H1 (cell line): ENCODE data around the gene STARD3.

Experiments used
- BRCA1 ChIP-seq: IDR thresholded peaks from 2 replicates; pipeline ENCODE4 v1.6.1; 2012; ENCODE audit warnings: low read depth, low read length, improper control_type of control experiment
- CEBPB ChIP-seq: IDR thresholded peaks from 2 replicates; pipeline ENCODE4 v1.6.1; 2012; ENCODE audit warnings: low read depth, low read length
- EZH2 ChIP-seq: fragments of 200-600 bp; sonication (generic); IDR thresholded peaks from 2 replicates; pipeline ENCODE4 v1.7.1; 2012; ENCODE audit warnings: low read depth, mild to moderate bottlenecking, moderate library complexity, low read length, inconsistent platforms; ENCODE audit not compliant: severe bottlenecking
- NRF1 ChIP-seq: IDR thresholded peaks from 2 replicates; pipeline ENCODE4 v1.6.1; 2011; ENCODE audit warnings: mild to moderate bottlenecking, low read depth, low read length, improper control_type of control experiment
- RBBP5 ChIP-seq: IDR thresholded peaks from 2 replicates; pipeline ENCODE4 v1.7.1; 2012; ENCODE audit warnings: low read depth, mild to moderate bottlenecking, inconsistent platforms, low read length, moderate library complexity, borderline replicate concordance
- TF ChIP-seq, protein P1 (sequence below): IDR thresholded peaks from 2 replicates; pipeline ENCODE4 v1.6.1; 2012; ENCODE audit warnings: inconsistent platforms
- TF ChIP-seq, protein P2 (sequence below), 3 experiments: IDR thresholded peaks; 1 replicate in 2 of 3; 2 replicates in 1 of 3; pipeline versions ENCODE4 v1.5.1 to v1.6.1; 2011; ENCODE audit warnings: low read length in 3 of 3, mild to moderate bottlenecking in 3 of 3, inconsistent platforms in 2 of 3, low read depth in 1 of 3, moderate library complexity in 1 of 3; ENCODE audit not compliant: insufficient read depth in 1 of 3; ENCODE audit errors: control extremely low read depth in 1 of 3

- TF ChIP-seq, protein P1, sequence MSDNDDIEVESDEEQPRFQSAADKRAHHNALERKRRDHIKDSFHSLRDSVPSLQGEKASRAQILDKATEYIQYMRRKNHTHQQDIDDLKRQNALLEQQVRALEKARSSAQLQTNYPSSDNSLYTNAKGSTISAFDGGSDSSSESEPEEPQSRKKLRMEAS: no peak
- TF ChIP-seq, protein P2, sequence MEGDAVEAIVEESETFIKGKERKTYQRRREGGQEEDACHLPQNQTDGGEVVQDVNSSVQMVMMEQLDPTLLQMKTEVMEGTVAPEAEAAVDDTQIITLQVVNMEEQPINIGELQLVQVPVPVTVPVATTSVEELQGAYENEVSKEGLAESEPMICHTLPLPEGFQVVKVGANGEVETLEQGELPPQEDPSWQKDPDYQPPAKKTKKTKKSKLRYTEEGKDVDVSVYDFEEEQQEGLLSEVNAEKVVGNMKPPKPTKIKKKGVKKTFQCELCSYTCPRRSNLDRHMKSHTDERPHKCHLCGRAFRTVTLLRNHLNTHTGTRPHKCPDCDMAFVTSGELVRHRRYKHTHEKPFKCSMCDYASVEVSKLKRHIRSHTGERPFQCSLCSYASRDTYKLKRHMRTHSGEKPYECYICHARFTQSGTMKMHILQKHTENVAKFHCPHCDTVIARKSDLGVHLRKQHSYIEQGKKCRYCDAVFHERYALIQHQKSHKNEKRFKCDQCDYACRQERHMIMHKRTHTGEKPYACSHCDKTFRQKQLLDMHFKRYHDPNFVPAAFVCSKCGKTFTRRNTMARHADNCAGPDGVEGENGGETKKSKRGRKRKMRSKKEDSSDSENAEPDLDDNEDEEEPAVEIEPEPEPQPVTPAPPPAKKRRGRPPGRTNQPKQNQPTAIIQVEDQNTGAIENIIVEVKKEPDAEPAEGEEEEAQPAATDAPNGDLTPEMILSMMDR (IDR thresholded peaks at IDR 0.05; ENCODE audit: control extremely low read depth in 1 of 3, insufficient read depth in 1 of 3, low read depth in 1 of 3, low read length in 3 of 3): no peak
- TF ChIP-seq BRCA1: no peak
- no peak for TF ChIP-seq NRF1
- no peak for TF ChIP-seq RBBP5
- TF ChIP-seq EZH2: peak; percentile 71
- TF ChIP-seq CEBPB: no peak
These were observed 33.5 kb upstream of the STARD3 start for GRCh38 chr17:39603304-39604016.
